Measurements from ENCODE around the gene STMN3. TPM values are rescaled to one million over a fixed set of nuclear protein-coding genes. Genes with fewer than 3 reads are reported as not detected.
A peak's percentile ranks its signal among the peaks of the same experiment; 100 is the strongest.

Gene STMN3
- total RNA-seq, 1 donor from 2014 or later, result 0.51 TPM

GRCh38 chr20:63692436-63693082 is 39.3 kb upstream of the STMN3 start:
- DNase-seq (ENCODE audit: low read depth in 2 of 2), result no peak

DNA sequence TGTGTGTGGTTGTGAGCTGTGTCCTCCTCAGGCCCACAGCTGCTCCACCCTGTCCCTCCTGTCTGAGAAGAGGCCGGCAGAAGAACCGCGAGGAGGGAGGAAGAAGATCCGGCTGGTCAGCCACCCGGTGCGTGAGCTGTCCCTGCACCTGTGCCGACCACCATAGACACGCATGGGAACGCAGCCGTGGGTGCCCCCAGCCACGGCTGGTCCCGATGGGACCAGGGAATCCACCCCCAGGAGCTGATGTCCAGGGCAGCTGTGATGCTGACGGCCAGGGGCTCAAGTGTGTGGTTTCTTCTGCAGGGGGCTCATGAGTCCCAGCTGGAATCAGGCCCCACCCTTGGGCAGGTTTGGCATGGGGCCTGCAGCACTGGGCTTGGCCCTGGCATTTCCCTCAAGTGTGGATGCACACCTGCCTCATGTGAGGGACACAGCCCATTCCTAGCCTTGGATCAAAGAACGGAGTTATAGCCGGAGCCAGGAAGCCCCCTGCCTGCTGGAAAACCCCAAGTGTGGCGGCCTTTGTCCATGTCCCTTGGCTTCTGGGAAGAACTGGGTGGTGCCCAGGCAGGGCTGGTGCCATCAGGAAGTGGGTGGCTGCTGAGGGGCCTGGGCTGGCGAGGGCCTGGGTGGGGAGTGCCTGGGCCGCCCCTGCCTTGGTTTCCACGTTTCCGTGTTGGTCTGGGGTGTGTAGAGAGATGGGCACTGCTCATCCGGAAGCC is 38.6 kb upstream of the STMN3 start:
- DNase-seq (ENCODE audit: low read depth in 2 of 2), result no peak

- DNase-seq (ENCODE audit: low read depth in 2 of 2), result no peak
Measured at GRCh38 chr20:63690898-63691710, 37.9 kb upstream of the STMN3 start.

GRCh38 chr20:63690003-63690897 is 37.0 kb upstream of the STMN3 start:
- no peak for DNase-seq (ENCODE audit: low read depth in 2 of 2)

- no peak for DNase-seq (ENCODE audit: low read depth in 2 of 2)
Measured at GRCh38 chr20:63689046-63690002, 36.1 kb upstream of the STMN3 start.

- DNase-seq (ENCODE audit: low read depth in 2 of 2), result no peak
Measured at GRCh38 chr20:63688228-63689045, 35.2 kb upstream of the STMN3 start.

DNA sequence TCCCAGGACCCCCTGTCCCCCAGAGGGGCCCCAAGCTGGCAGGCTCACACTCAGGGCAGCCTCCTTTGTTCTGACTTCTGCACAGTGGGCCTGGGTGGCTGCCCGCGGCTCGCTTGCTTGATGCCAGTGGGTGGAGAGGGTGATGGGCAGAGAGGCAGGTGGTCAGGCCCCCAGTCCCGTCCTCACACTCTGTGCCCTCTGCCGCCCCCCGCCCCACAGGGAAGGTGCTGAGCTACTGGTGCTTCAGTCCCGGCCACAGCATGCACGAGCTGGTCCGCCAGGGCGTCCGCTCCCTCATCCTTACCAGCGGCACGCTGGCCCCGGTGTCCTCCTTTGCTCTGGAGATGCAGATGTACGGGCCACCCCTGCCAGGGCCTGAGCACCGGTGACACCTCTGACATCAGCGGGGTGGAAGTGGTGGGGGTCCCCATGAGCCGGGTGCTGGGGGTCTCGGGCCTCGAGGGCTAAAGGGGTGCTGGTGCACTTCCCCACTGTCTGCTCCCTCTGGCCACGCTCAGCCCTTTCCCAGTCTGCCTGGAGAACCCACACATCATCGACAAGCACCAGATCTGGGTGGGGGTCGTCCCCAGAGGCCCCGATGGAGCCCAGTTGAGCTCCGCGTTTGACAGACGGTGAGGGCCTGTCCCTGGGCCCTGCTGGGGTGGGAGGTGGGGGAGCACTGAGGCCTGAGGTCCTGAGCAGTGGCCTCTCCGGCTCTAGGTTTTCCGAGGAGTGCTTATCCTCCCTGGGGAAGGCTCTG is 34.4 kb upstream of the STMN3 start:
- DNase-seq (ENCODE audit: low read depth in 2 of 2), result no peak

DNA sequence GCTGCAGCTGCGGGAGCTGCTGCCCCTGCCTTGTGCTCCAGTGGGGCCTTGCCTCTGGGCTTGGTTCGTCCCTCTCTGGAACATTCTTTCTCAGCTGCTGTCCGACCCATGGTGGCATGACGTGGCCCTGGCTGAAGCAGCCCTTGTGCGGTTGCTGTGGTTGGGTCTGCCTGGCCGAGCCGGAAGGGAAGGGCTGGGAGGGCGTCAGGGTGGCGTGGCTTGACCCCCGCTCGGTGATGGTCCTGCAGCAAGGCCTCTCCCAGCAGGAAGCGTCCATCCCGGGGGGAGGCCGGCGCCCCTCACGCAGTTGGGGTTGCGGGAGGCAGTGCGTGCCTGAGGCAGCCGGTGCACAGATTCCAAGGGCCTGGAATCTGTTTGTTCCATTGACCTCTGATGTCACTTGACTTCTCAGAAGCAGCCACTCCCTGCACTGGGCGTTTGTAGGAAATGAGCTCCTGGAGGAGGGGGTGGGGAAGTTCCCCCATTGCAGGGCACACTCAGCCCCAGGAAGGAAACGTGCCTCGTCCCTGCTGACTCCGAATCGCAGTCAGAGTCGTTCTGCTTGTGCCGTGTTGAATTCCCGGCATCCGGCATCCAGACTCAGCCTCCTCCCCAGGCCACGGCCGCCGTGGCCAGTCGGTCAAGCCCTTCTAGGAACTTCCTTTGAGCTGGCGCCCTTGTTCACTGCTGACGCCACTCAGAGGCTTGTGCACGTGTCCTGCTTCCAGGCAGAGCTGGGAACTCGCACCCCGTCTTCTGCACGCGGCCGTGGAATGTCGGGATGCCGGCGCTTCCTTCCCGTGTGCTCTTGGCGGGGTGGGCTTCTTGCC is 33.5 kb upstream of the STMN3 start:
- peak; percentile 30 to 88 for DNase-seq (ENCODE audit: low read depth in 2 of 2)

DNA sequence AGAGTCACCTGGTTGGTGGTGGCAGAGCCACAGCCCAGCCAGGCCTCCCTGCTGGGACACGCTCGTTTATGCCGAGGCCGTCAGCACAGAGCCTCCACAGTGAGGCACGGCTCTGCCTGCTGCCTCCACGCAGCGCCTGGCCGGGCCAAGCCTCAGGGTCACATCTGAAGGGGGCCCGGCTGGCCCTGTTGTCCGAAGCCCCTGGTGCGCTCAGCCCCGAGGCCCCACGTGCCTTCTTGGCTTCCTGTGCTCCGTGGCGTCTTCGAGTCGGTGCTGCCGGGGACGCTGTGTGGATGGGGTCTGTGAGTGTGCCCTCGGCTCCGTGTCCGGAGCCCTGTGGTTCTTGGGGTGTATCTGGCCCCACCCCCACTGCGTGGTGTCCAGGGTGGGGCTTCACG is 32.9 kb upstream of the STMN3 start:
- no peak for DNase-seq (ENCODE audit: low read depth in 2 of 2)

DNA sequence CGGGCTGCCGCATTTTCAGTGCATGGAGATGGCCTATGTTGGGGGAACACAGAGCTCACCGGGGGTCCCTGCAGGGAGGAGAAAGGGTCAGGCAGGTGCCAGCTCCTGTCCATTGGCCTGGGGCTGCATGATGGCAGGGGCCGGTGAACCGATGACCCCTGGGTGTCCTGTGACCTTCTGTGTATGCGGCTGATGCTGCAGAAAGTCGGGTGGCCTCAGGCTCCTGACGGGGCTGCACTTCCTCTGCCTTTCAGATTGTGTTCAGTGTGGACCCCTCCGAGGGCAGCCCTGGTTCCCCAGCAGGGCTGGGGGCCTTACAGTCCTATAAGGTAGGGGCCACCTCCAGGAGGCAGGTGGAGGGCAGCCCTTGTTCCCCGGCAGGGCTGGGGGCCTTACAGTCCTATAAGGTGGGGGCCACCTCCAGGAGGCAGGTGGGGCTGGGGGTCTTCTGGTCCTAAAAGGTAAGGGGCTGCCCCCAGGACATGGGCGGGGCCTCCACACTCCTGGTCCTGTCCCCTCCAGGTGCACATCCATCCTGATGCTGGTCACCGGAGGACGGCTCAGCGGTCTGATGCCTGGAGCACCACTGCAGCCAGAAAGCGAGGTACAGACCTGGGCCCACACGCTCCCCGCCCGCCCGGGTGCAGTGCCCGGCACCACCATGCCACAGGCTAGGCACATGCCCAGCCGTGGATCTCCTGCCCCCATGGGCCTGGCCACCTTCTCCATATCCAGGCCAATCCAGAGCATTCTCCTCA is 32.2 kb upstream of the STMN3 start:
- DNase-seq (ENCODE audit: low read depth in 2 of 2), result no peak

- peak; percentile 14 to 93 for DNase-seq (ENCODE audit: low read depth in 2 of 2)
Measured at GRCh38 chr20:63682384-63683139, 29.3 kb upstream of the STMN3 start.

DNA sequence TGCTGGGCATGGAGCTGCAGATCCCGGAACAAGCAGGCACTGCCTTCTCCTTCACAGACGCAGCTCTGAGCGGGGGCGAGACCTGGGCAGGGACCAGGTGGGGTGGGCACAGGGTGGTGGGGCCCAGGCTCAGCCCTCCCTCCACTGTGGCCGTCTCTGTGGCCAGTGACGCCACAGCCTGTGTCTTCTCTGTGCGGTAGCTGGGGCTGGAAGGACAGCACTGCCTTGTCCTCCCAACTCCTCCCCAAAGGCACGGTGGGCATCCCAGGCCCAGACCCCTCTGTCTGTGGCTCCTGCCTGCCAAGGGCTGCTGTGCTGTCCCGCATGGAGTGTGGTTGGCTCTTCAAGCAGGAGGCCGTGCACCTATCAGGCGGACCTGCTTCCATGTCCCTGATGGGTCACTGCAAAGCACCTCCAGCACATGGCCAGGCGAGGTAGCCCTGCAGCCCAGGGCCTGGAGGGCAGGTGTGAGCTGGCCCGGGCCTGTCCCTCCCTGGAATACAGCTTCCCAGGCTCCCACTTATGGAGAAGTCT is 28.5 kb upstream of the STMN3 start:
- DNase-seq (ENCODE audit: low read depth in 2 of 2), result no peak

- no peak for DNase-seq (ENCODE audit: low read depth in 2 of 2)
Measured at GRCh38 chr20:63680857-63681608, 27.8 kb upstream of the STMN3 start.

GRCh38 chr20:63680427-63680826 is 27.2 kb upstream of the STMN3 start:
- DNase-seq (ENCODE audit: low read depth in 2 of 2), result no peak

DNA sequence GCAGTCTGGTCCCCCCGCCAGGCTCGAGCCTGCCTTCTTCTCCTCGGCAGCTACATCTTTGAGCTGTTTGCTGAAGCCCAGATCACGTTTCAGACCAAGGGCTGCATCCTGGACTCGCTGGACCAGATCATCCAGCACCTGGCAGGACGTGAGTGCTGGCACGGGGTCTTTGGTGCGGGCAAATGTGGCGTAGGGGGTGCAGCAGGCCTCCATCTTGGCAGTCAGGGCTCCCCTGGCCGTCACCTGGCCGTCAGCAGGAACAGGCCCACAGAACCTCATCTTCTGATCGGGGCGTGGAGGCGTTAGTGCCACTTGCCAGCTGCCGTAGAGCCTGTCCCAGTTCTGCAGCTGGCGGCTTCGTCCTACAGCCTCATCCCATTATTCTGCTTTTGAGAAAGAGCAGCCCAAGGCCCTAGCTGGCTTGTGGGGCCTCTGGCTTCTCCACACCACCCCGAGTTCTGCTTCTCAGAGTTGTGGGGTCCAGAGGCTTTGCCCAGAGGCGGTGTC is 26.6 kb upstream of the STMN3 start:
- DNase-seq (ENCODE audit: low read depth in 2 of 2), result no peak

All from dermis microvascular lymphatic vessel endothelial cell (primary cell).